ENCODE results near the gene SLC39A11.

The SLC39A11 gene

DNA sequence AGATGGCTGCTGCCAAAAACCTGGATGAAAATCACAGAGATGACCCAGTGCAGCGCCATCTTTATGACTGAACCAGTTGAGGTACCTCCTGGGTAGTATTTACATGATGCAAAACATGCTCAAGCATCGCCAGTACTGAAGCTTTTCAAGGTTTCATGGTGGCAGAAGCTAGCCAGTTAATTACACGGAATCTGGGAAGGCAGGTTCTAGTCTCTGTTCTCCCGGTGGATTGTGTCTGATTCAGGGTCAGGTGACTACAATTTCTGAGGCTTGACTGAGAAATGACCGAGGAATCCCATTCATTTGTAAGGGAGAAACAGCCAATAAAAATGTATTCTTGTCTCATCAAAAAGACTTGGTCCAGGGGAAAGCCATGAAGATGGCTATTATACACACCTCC lies 209.1 kb downstream of the SLC39A11 start:
- H3K9ac ChIP-seq (ENCODE audit: low read length), result no peak overlapping the region
- no peak overlapping the region for H2AFZ ChIP-seq (ENCODE audit: low read length)
- H3K9me2 ChIP-seq (replicated peaks; ENCODE audit: insufficient read depth, low read length), result no peaks in the 10 kb centered on the region
- H3K9me3 ChIP-seq (replicated peaks; ENCODE audit: insufficient read depth, low read length), result no peaks in the 10 kb centered on the region
- no peak overlapping the region for H3K27ac ChIP-seq (ENCODE audit: low read length)
- H3K36me3 ChIP-seq (replicated peaks; ENCODE audit: insufficient read depth, low read length), result no peaks in the 10 kb centered on the region
- H3K79me2 ChIP-seq (ENCODE audit: low read length), result no peaks in the 10 kb centered on the region
- H3K4me3 ChIP-seq (ENCODE audit: low read length), result no peak overlapping the region
- TF ChIP-seq, protein P1, sequence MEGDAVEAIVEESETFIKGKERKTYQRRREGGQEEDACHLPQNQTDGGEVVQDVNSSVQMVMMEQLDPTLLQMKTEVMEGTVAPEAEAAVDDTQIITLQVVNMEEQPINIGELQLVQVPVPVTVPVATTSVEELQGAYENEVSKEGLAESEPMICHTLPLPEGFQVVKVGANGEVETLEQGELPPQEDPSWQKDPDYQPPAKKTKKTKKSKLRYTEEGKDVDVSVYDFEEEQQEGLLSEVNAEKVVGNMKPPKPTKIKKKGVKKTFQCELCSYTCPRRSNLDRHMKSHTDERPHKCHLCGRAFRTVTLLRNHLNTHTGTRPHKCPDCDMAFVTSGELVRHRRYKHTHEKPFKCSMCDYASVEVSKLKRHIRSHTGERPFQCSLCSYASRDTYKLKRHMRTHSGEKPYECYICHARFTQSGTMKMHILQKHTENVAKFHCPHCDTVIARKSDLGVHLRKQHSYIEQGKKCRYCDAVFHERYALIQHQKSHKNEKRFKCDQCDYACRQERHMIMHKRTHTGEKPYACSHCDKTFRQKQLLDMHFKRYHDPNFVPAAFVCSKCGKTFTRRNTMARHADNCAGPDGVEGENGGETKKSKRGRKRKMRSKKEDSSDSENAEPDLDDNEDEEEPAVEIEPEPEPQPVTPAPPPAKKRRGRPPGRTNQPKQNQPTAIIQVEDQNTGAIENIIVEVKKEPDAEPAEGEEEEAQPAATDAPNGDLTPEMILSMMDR (IDR thresholded peaks at IDR 0.05; ENCODE audit: low read length), result no peak
- TF ChIP-seq EZH2phosphoT487 (IDR thresholded peaks at IDR 0.05; ENCODE audit: low read length) (no peak), EZH2 (optimal IDR thresholded peaks at IDR 0.05; ENCODE audit: low read depth, low read length) (no peak)
- no peak overlapping the region for H3K4me2 ChIP-seq (ENCODE audit: low read depth, low read length)
- no peaks in the 10 kb centered on the region for H3F3A ChIP-seq (ENCODE audit: insufficient read depth, low read length)
- no peaks in the 10 kb centered on the region for H4K20me1 ChIP-seq (ENCODE audit: insufficient read depth, low read length)
- no peak for DNase-seq
- H3K27me3 ChIP-seq (replicated peaks; ENCODE audit: insufficient read depth, low read length), result no peaks in the 10 kb centered on the region
- H3K4me1 ChIP-seq (ENCODE audit: low read length), result no peaks in the 10 kb centered on the region

DNA sequence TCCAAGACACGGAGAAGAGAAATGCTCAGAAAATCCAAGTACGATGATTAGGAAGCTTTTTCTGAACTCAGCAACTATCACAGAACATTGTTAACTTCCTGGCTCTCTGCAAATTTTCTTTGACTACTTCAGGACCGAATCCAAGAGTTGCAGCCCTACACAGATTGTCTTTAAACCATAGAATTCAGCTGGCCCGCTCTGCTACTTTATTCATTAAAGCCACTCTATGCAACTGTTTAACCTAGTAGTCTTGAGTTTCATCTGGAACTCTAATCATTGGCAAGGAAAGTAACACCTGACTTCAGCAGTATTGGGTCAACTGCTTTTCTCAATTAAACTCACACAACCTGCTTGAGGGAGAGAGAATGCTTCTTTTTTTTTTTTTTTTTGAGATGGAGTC lies 210.1 kb downstream of the SLC39A11 start:
- H2AFZ ChIP-seq (ENCODE audit: low read length), result no peak overlapping the region
- no peaks in the 10 kb centered on the region for H3K9me3 ChIP-seq (replicated peaks; ENCODE audit: insufficient read depth, low read length)
- no peaks in the 10 kb centered on the region for H3K79me2 ChIP-seq (ENCODE audit: low read length)
- TF ChIP-seq EZH2 (optimal IDR thresholded peaks at IDR 0.05; ENCODE audit: low read depth, low read length) (no peak), EZH2phosphoT487 (IDR thresholded peaks at IDR 0.05; ENCODE audit: low read length) (no peak)
- TF ChIP-seq, protein P1 (IDR thresholded peaks at IDR 0.05; ENCODE audit: low read length), result no peak
- H3K4me3 ChIP-seq (ENCODE audit: low read length), result no peak overlapping the region
- H3K27ac ChIP-seq (ENCODE audit: low read length), result no peak overlapping the region
- no peak overlapping the region for H3K9ac ChIP-seq (ENCODE audit: low read length)
- no peaks in the 10 kb centered on the region for H3K9me2 ChIP-seq (replicated peaks; ENCODE audit: insufficient read depth, low read length)
- H3K4me1 ChIP-seq (ENCODE audit: low read length), result no peaks in the 10 kb centered on the region
- DNase-seq, result no peak
- H4K20me1 ChIP-seq (ENCODE audit: insufficient read depth, low read length), result no peaks in the 10 kb centered on the region
- H3K36me3 ChIP-seq (replicated peaks; ENCODE audit: insufficient read depth, low read length), result no peaks in the 10 kb centered on the region
- H3F3A ChIP-seq (ENCODE audit: insufficient read depth, low read length), result no peaks in the 10 kb centered on the region
- H3K27me3 ChIP-seq (replicated peaks; ENCODE audit: insufficient read depth, low read length), result no peaks in the 10 kb centered on the region
- H3K4me2 ChIP-seq (ENCODE audit: low read depth, low read length), result no peak overlapping the region

DNA sequence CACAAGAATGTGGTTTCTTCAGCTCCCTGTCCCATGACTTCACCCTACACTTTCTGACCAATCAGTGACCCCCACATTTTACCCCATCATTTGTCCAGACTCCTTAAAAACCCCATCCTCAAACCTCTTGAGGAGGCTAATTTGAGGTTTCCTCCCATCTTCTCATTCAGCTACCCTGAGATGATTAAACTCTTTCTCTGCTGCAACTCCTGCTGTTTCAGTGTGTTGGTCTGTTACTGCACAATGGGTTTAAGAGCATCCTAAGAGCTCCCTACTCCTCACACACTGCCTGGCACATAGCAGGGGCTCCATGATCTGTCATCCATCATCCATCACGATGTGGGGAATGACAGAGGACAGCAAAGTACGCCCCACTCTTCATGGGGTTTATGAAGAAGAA lies 212.6 kb downstream of the SLC39A11 start:
- H4K20me1 ChIP-seq (ENCODE audit: insufficient read depth, low read length), result no peaks in the 10 kb centered on the region
- H3K27me3 ChIP-seq (replicated peaks; ENCODE audit: insufficient read depth, low read length), result no peaks in the 10 kb centered on the region
- H3K4me1 ChIP-seq (ENCODE audit: low read length), result no peaks in the 10 kb centered on the region
- DNase-seq, result no peak
- no peaks in the 10 kb centered on the region for H3K9me2 ChIP-seq (replicated peaks; ENCODE audit: insufficient read depth, low read length)
- H2AFZ ChIP-seq (ENCODE audit: low read length), result no peak overlapping the region
- TF ChIP-seq EZH2phosphoT487 (IDR thresholded peaks at IDR 0.05; ENCODE audit: low read length), result no peak
- TF ChIP-seq, protein P1 (IDR thresholded peaks at IDR 0.05; ENCODE audit: low read length), result no peak
- TF ChIP-seq EZH2 (optimal IDR thresholded peaks at IDR 0.05; ENCODE audit: low read depth, low read length), result no peak
- no peak overlapping the region for H3K9ac ChIP-seq (ENCODE audit: low read length)
- H3K79me2 ChIP-seq (ENCODE audit: low read length), result no peaks in the 10 kb centered on the region
- no peaks in the 10 kb centered on the region for H3F3A ChIP-seq (ENCODE audit: insufficient read depth, low read length)
- no peak overlapping the region for H3K4me3 ChIP-seq (ENCODE audit: low read length)
- H3K9me3 ChIP-seq (replicated peaks; ENCODE audit: insufficient read depth, low read length), result no peaks in the 10 kb centered on the region
- no peak overlapping the region for H3K27ac ChIP-seq (ENCODE audit: low read length)
- no peaks in the 10 kb centered on the region for H3K36me3 ChIP-seq (replicated peaks; ENCODE audit: insufficient read depth, low read length)
- H3K4me2 ChIP-seq (ENCODE audit: low read depth, low read length), result no peak overlapping the region

All from MM.1S (cell line).